Measurements from ENCODE around the gene TRPV5. TPM values are rescaled to one million over a fixed set of nuclear protein-coding genes. Genes with fewer than 3 reads are reported as not detected.

Gene TRPV5
- total RNA-seq, 2 donors from 2014 or later = not detected

GRCh38 chr7:142871260-142872105 lies 62.1 kb downstream of the TRPV5 start:
- TF ChIP-seq CTCF (IDR thresholded peaks at IDR 0.05) = no peak
- Histone ChIP-seq H3K4me1 (no peaks in the 10 kb centered on the region), H3K36me3 (no peaks in the 10 kb centered on the region), H3K4me3 (no peak overlapping the region), H3K27ac (no peak overlapping the region), H3K27me3 (no peaks in the 10 kb centered on the region), H3K9me3 (no peaks in the 10 kb centered on the region)
- DNase-seq (ENCODE audit: low spot score) = peak; percentile 50

- H3K36me3 ChIP-seq = no peaks in the 10 kb centered on the region
- H3K4me1 ChIP-seq = no peaks in the 10 kb centered on the region
- no peak overlapping the region for H3K27ac ChIP-seq
- no peaks in the 10 kb centered on the region for H3K27me3 ChIP-seq
- DNase-seq (ENCODE audit: low spot score) = peak; percentile 46
- no peak for TF ChIP-seq CTCF (IDR thresholded peaks at IDR 0.05)
- no peak overlapping the region for H3K4me3 ChIP-seq
- no peaks in the 10 kb centered on the region for H3K9me3 ChIP-seq
Observed at GRCh38 chr7:142870566-142871259, 62.8 kb downstream of the TRPV5 start.

GRCh38 chr7:142870147-142870559 lies 63.4 kb downstream of the TRPV5 start:
- DNase-seq (ENCODE audit: low spot score) = peak; percentile 53
- Histone ChIP-seq H3K27ac (no peak overlapping the region), H3K36me3 (no peaks in the 10 kb centered on the region), H3K9me3 (no peaks in the 10 kb centered on the region), H3K4me1 (no peaks in the 10 kb centered on the region), H3K27me3 (no peaks in the 10 kb centered on the region), H3K4me3 (no peak overlapping the region)
- TF ChIP-seq CTCF (IDR thresholded peaks at IDR 0.05) = no peak

- H3K27me3 ChIP-seq = no peaks in the 10 kb centered on the region
- H3K36me3 ChIP-seq = no peaks in the 10 kb centered on the region
- no peak overlapping the region for H3K27ac ChIP-seq
- no peak for DNase-seq (ENCODE audit: low spot score)
- H3K9me3 ChIP-seq = no peaks in the 10 kb centered on the region
- H3K4me3 ChIP-seq = no peak overlapping the region
- TF ChIP-seq CTCF (IDR thresholded peaks at IDR 0.05) = no peak
- H3K4me1 ChIP-seq = no peaks in the 10 kb centered on the region
Observed at GRCh38 chr7:142869434-142869833, 64.1 kb downstream of the TRPV5 start.

GRCh38 chr7:142868986-142869415 lies 64.5 kb downstream of the TRPV5 start:
- H3K27ac ChIP-seq = no peak overlapping the region
- no peak for TF ChIP-seq CTCF (IDR thresholded peaks at IDR 0.05)
- peak; percentile 44 for DNase-seq (ENCODE audit: low spot score)
- H3K27me3 ChIP-seq = no peaks in the 10 kb centered on the region
- H3K36me3 ChIP-seq = no peaks in the 10 kb centered on the region
- H3K4me1 ChIP-seq = no peaks in the 10 kb centered on the region
- H3K9me3 ChIP-seq = no peaks in the 10 kb centered on the region
- H3K4me3 ChIP-seq = no peak overlapping the region
